Stimulated activated naive CD8-positive, alpha-beta T cell treated with anti-CD3 and anti-CD28 coated beads, Interleukin-15, amount 100 ng/mL, for 72 hours (primary cell): ENCODE results near the gene GCGR.

Source experiments
- ATAC-seq: fragments of 150-1000 bp; cut with Tn5 transposase; 2 replicates; pipeline ENCODE4 v1.10.0; 2021; ENCODE audit warnings: mild to moderate bottlenecking, moderate library complexity
- DNase-seq, 2 donors: peaks; one replicate each; pipeline ENCODE4 v3.0.0; 2021 to 2022
- H3K27ac Mint-ChIP-seq, 2 donors: one replicate each; pipeline ENCODE4 v1.8.0; 2022; ENCODE audit warnings: mild to moderate bottlenecking in 2 of 2, mixed read lengths in 2 of 2, moderate library complexity in 2 of 2
- H3K27me3 Mint-ChIP-seq: one replicate; pipeline ENCODE4 v1.8.0; 2022; ENCODE audit warnings: mixed read lengths
- H3K4me1 Mint-ChIP-seq: one replicate; pipeline ENCODE4 v1.8.0; 2022; ENCODE audit warnings: mild to moderate bottlenecking, mixed read lengths
- H3K4me3 Mint-ChIP-seq, 2 donors: one replicate each; pipeline ENCODE4 v1.8.0; 2022; ENCODE audit warnings: mild to moderate bottlenecking in 2 of 2, mixed read lengths in 2 of 2, moderate library complexity in 1 of 2
- H3K9me3 Mint-ChIP-seq, 2 donors: one replicate each; pipeline ENCODE4 v1.8.0; 2022; ENCODE audit warnings: mixed read lengths in 2 of 2

GCGR gene

DNA sequence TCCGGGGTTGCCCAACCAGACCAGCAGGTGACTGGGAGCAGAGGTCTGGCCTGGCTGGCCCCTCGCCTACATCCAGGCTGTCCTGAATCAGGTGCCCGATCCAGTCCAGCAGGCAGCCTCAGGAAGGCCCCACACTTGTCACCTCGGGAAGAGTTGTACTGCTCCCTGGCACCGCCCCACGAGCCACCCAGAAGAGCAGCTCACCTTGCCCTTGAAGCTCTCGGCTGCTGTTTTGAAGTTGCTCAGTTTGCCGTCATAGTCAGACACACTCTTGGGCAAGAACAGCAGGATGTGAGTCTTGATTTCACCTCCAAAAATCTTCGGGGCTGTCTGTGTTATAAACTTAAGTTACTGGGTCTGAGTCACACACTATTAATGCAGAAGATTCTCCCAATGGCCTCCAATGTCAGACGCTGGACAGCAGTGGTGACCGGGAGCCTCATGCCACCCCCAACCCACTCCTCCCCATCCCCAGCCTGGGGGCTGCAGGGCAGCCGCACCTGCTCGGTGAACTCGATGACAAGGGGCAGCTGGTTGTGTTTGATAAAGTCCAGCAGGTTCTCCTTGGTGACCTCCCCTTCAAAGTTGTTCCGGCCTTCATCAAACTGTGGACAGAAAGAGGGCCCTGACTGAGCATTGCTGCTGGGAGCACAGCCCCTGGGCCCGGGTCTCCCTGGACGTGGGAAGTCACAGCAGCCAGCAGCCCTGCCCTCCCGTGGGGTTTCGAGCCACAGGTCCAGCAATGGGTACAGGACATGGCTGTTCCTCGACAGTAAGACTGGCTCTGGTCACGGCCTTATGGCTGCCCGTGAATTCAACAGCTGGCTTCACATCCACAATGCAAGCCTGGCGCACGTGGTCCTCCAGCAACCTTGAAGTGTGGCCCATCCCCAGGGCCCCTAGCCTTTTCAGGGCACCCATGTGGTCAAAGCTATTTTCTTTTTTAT, 43.1 kb downstream of the GCGR start:
- ATAC-seq: no peak
- Mint-ChIP-seq H3K4me3 (no peak overlapping the region), H3K4me1 (no peaks in the 10 kb centered on the region), H3K27ac (peak overlapping the region in 1 of 2 donors; percentile 12), H3K27me3 (no peaks in the 10 kb centered on the region), H3K9me3 (no peaks in the 10 kb centered on the region)
- DNase-seq: no peak

- no peak for DNase-seq
- no peak overlapping the region for H3K27ac Mint-ChIP-seq
- no peaks in the 10 kb centered on the region for H3K27me3 Mint-ChIP-seq
- no peak overlapping the region for H3K4me3 Mint-ChIP-seq
- no peaks in the 10 kb centered on the region for H3K9me3 Mint-ChIP-seq
- no peak for ATAC-seq
- H3K4me1 Mint-ChIP-seq: peaks cover 6% of the 10 kb centered on the region
These were observed 45.5 kb downstream of the GCGR start for GRCh38 chr17:81849457-81849856.

GRCh38 chr17:81851423-81851822, 47.5 kb downstream of the GCGR start:
- no peak for DNase-seq
- Mint-ChIP-seq H3K4me1 (peaks cover 17% of the 10 kb centered on the region), H3K9me3 (no peaks in the 10 kb centered on the region), H3K27ac (peak overlapping the region in 1 of 2 donors; percentile 65), H3K4me3 (no peak overlapping the region), H3K27me3 (no peaks in the 10 kb centered on the region)
- no peak for ATAC-seq

GRCh38 chr17:81852237-81852636, 48.3 kb downstream of the GCGR start:
- DNase-seq (no peak), ATAC-seq (no peak)
- Mint-ChIP-seq H3K27ac (no peak overlapping the region), H3K27me3 (no peaks in the 10 kb centered on the region), H3K4me1 (peaks cover 20% of the 10 kb centered on the region), H3K4me3 (no peak overlapping the region), H3K9me3 (no peaks in the 10 kb centered on the region)

- Mint-ChIP-seq H3K4me3 (no peak overlapping the region), H3K27me3 (no peaks in the 10 kb centered on the region), H3K27ac (no peak overlapping the region), H3K9me3 (no peaks in the 10 kb centered on the region), H3K4me1 (peaks cover 45% of the 10 kb centered on the region)
- DNase-seq (no peak), ATAC-seq (no peak)
These were observed 51.2 kb downstream of the GCGR start for GRCh38 chr17:81854974-81855774.

- Mint-ChIP-seq H3K4me1 (peaks cover 55% of the 10 kb centered on the region), H3K9me3 (no peaks in the 10 kb centered on the region), H3K27ac (peak overlapping the region; percentile 19 to 96), H3K4me3 (peak overlapping the region; percentile 89 to 94), H3K27me3 (no peaks in the 10 kb centered on the region)
- DNase-seq (no peak), ATAC-seq (no peak)
These were observed 54.4 kb downstream of the GCGR start for GRCh38 chr17:81858170-81858966.

DNA sequence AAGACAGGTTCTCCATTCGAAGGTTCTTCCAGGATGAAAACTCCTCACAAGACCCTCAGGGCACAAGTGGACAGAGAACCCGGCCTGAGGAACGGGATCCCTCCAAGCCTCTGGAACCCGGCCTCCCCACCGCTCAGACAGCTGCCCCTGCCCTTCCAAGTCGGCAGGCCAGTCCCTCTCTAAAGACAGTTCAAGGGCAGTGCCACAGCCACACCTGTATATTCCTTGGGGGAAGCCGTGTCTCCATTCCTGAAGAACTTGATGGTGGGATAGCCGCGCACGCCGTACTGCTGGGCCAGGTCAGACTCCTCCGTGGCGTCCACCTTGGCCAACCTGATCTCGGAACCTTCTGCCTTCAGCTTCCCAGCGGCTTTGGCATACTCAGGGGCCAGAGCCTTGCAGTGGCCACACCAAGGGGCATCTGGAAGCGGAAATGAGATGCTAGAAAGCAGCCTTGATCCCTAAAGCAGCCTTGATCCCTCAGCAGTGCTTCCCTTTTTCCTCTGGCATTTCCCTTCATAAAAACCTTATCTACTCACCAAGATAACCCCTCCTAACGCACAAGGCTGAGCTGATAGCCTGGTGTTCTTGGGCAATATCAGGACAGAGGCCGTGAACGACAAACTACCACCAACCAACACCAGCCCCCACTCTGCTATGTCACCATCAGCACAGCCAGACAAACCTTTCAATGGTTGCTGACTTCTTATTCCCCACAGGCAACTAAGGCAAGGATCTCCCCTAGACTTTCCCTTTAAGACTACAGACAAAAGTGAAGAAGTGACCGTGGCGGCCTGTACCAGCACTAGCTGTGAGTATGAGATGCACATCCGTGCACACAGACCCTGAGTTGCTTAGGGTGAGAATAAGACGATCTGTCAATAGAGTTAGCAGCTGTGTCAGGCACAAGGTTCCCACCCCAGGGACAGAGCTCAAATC, 55.3 kb downstream of the GCGR start:
- DNase-seq (no peak), ATAC-seq (no peak)
- peak overlapping the region; percentile 89 to 94 for H3K4me3 Mint-ChIP-seq
- H3K9me3 Mint-ChIP-seq: no peaks in the 10 kb centered on the region
- peaks cover 57% of the 10 kb centered on the region for H3K4me1 Mint-ChIP-seq
- no peaks in the 10 kb centered on the region for H3K27me3 Mint-ChIP-seq
- H3K27ac Mint-ChIP-seq: peak overlapping the region; percentile 91 to 96

DNA sequence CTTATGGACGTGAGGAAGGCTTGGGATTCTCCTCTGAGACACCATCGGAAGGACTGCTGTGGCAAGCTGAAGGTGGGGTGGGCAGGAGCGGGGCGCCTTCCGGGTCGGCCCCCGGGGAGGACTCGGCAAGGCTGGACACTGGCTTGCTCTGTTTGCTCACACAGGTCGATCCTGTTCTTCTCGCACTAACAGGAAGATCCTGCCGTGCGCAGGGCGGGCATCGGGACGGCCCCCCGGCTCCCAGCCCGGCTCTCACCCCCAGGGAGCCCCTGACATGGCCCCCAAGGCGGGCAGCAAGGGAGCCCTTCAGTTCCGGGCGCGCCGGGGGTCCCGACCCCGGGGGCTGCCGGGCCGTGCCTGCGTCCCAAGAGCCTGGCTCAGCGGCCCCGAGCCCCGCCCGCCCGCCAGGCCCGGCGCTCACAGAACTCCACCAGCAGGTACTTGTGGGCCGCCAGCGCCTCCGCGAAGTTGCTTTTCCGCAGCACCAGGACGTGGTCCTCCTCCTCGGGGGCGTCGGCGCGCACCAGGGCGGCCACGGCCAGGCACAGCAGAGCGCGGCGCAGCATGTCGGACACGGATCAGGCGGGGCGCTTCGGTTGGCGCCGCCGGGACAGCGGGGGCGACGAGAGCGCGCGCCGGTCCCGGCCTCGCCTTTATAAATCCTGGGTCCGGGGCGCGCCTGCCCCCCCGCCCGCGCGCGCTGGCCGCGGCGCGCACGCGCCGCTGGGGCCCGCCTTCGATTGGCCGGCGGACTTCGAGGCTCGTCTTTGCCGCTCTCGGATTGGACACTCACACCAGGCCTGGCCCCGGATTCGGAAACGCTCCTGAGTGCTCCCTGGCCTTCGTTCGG, 56.2 kb downstream of the GCGR start, which contains the start of gene P4HB:
TSS of gene P4HB (minus strand) at position 630 of the 850 bp plus-strand sequence. CDS start at position 566, 64 bp downstream.
- Mint-ChIP-seq H3K27ac (peak within 1 kb of the TSS; percentile 96 to 98), H3K4me1 (peaks cover 64% of the 10 kb centered on the region), H3K4me3 (peak within 1 kb of the TSS; percentile 89 to 94), H3K9me3 (no peaks in the 10 kb centered on the region), H3K27me3 (no peaks in the 10 kb centered on the region)
- DNase-seq: peak in 1 of 2 donors; percentile 28
- no peak for ATAC-seq

DNA sequence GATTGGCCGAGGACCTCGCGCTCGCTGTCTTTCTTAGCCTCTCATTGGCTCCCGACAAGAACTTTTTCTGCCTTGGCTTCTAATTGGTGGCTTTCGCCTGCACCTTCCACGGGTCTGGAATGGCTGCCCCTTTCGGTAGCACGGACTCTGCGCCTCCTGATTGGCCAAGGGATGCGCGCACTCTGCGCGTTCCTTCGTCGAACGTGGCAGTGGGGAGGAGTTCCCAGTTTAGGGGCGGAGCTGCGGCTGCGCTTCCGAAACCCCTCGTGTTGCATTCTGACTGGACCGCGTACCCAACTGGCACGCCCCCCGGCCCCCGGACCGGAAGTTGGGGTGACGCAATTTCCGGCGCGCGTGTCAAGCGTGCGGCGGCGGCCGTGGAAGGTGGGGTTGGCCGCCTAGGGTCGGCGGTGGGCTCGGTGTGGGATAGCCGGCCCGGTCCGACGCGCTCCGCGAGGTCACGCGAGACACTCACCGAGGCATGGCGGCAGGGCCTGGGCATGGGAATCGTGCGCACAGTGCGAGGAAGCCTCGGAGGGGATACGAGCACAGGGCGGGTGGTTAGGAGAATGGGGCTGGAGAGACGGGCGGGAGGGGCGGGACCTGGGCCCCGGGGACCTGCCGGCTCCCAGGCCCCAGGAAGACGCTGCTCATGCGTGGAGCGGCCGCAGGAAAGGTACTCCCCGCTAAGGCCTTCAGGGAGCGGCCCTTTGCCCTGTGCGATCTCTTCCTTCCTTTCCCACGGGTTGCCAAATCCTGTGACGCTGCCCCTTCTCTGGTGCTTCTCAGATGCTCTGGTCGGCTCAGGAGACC, 57.0 kb downstream of the GCGR start:
- no peaks in the 10 kb centered on the region for H3K27me3 Mint-ChIP-seq
- peak; percentile 91 for ATAC-seq
- peak overlapping the region; percentile 95 to 98 for H3K27ac Mint-ChIP-seq
- H3K4me3 Mint-ChIP-seq: peak overlapping the region; percentile 86 to 94
- DNase-seq: peak; percentile 99 to 100
- H3K9me3 Mint-ChIP-seq: no peaks in the 10 kb centered on the region
- peaks cover 64% of the 10 kb centered on the region for H3K4me1 Mint-ChIP-seq

DNA sequence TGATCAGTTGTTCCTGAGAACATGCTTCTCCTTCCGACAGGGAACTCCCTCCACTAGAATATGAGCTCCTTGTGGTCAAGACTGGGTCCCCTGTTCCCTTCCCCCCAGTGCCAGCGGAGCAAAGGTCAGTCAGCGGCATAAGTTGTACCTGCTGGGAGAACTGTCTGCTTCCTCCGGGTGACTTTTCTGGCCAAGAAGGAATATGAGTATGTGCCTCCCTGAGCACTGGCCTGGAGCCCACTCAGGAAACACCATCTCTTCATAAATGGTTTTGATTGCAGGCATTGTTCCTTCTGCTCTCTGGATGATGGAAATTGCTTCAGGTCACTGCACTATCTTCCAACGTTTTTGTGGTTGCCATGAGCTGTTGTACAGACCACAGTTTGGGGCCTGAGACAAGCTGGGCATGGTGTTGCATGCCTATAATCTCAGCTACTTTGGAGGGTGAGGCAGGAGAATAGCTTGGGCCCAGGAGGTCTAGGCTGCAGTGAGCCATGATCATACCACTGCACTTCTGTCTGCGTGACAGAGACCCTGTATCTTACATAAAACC, 59.2 kb downstream of the GCGR start:
- DNase-seq (no peak), ATAC-seq (no peak)
- Mint-ChIP-seq H3K27ac (peak overlapping the region; percentile 54 to 92), H3K4me3 (peak overlapping the region; percentile 75 to 84), H3K4me1 (peaks cover 73% of the 10 kb centered on the region), H3K27me3 (no peaks in the 10 kb centered on the region), H3K9me3 (no peaks in the 10 kb centered on the region)
